ENCODE results near the gene TSPAN3. TPM values are rescaled to one million over a fixed set of nuclear protein-coding genes. Genes with fewer than 3 reads are reported as not detected.
A peak's percentile ranks its signal among the peaks of the same experiment; 100 is the strongest.

The TSPAN3 gene
- total and polyA plus RNA-seq, 2 donors (not counting 3 experiments of a cell fraction or from before 2014, with no cell fraction given): 215 to 606 TPM

- Histone ChIP-seq H3K9me3 (replicated peaks; ENCODE audit: control insufficient read depth, insufficient read depth, low read length) (no peaks in the 10 kb centered on the region), H3K79me2 (ENCODE audit: control insufficient read depth, insufficient read depth, low read length) (peaks cover 76% of the 10 kb centered on the region), H3K36me3 (ENCODE audit: control insufficient read depth in 2 of 2, extremely low read depth in 1 of 2, insufficient read depth in 2 of 2, low read length in 2 of 2) (no peaks in the 10 kb centered on the region), H3K9ac (replicated peaks; ENCODE audit: extremely low read depth, insufficient read depth, low read length) (no peak overlapping the region), H3K4me3 (replicated peaks in 1 of 3; ENCODE audit: insufficient read depth in 1 of 3, low read depth in 1 of 3, low read length in 3 of 3) (no peak overlapping the region), H2AFZ (ENCODE audit: low read depth, low read length) (no peak overlapping the region), H3K27me3 (ENCODE audit: control insufficient read depth in 2 of 2, insufficient read depth in 2 of 2, low read length in 2 of 2) (no peaks in the 10 kb centered on the region), H3K9me1 (replicated peaks; ENCODE audit: control insufficient read depth, extremely low read depth, insufficient read depth, low read length) (no peaks in the 10 kb centered on the region), H4K20me1 (replicated peaks; ENCODE audit: control insufficient read depth, extremely low read depth, insufficient read depth, low read length) (peaks cover 3% of the 10 kb centered on the region), H3K27ac (ENCODE audit: insufficient read depth, low read depth, low read length) (no peak overlapping the region), H3K4me2 (ENCODE audit: insufficient read depth, low read length) (no peak overlapping the region), H3K4me1 (ENCODE audit: control insufficient read depth, extremely low read depth, insufficient read depth, low read length) (peaks cover 26% of the 10 kb centered on the region)
- BruUV-seq (replicated peaks): no TSS peak
- dilution Hi-C loops (cut with MboI; ENCODE audit: extremely low pct_ligation_motif_present, low sequenced_read_pairs): no loop called here
- ChIA-PET CTCF (interaction anchor here (0.8 to 4.1 kb wide), 11 partner anchors 9 to 483 kb away, joined by 3 to 19 read pairs (median 6); no protein-coding TSS in a partner anchor), POLR2A (interaction anchor here (1.5 kb wide), 1 partner anchor 10 kb away, joined by 6 read pairs; the partner anchor contains the start of gene TSPAN3)
- intact Hi-C loops (cut with micrococcal nuclease): no loop called here
- FAIRE-seq (no peak), DNase-seq (ENCODE audit: low read depth, low spot score) (peak; percentile 18)
- TF ChIP-seq, protein P1, sequence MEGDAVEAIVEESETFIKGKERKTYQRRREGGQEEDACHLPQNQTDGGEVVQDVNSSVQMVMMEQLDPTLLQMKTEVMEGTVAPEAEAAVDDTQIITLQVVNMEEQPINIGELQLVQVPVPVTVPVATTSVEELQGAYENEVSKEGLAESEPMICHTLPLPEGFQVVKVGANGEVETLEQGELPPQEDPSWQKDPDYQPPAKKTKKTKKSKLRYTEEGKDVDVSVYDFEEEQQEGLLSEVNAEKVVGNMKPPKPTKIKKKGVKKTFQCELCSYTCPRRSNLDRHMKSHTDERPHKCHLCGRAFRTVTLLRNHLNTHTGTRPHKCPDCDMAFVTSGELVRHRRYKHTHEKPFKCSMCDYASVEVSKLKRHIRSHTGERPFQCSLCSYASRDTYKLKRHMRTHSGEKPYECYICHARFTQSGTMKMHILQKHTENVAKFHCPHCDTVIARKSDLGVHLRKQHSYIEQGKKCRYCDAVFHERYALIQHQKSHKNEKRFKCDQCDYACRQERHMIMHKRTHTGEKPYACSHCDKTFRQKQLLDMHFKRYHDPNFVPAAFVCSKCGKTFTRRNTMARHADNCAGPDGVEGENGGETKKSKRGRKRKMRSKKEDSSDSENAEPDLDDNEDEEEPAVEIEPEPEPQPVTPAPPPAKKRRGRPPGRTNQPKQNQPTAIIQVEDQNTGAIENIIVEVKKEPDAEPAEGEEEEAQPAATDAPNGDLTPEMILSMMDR (IDR thresholded peaks at IDR 0.05; ENCODE audit: extremely low read depth in 1 of 2, insufficient read depth in 1 of 2, low read depth in 1 of 2, low read length in 2 of 2): no peak
- TF ChIP-seq MAX (IDR thresholded peaks at IDR 0.05; ENCODE audit: insufficient read depth, insufficient read length) (no peak), FOS (IDR thresholded peaks at IDR 0.05; ENCODE audit: borderline replicate concordance, insufficient read depth, low read length) (no peak), MYC (IDR thresholded peaks at IDR 0.05; ENCODE audit: low read depth, low read length) (no peak), POLR2A (IDR thresholded peaks at IDR 0.05; ENCODE audit: low read depth, low read length) (no peak), GATA2 (IDR thresholded peaks at IDR 0.05; ENCODE audit: insufficient read depth, insufficient read length, low read depth, low read length) (no peak), POLR2AphosphoS5 (IDR thresholded peaks at IDR 0.05; ENCODE audit: insufficient read depth, low read depth, low read length) (no peak), JUN (IDR thresholded peaks at IDR 0.05; ENCODE audit: borderline replicate concordance, insufficient read depth, insufficient read length, low read depth) (no peak), EZH2 (IDR thresholded peaks at IDR 0.05; ENCODE audit: borderline replicate concordance, low read depth, low read length, severe bottlenecking) (no peak)
These were observed 10.4 kb downstream of the TSPAN3 start for GRCh38 chr15:77060546-77060945.

Data from endothelial cell of umbilical vein (primary cell).